ENCODE results near the gene IL17C. TPM values are rescaled to one million over a fixed set of nuclear protein-coding genes. Genes with fewer than 3 reads are reported as not detected.

Gene IL17C
- total and polyA plus RNA-seq, 9 of the 15 experiments (the other 6 are each of a cell fraction or from before 2014, with no cell fraction given), result not detected

- TF ChIP-seq NCOA6 (IDR thresholded peaks at IDR 0.05) (no peak), ETV5 (CRISPR knock-in tag; IDR thresholded peaks at IDR 0.05; ENCODE audit: low read depth) (peak; percentile 30; the same call in 1 of the 2 replicates), TEAD4 (IDR thresholded peaks at IDR 0.05; ENCODE audit: low read length) (no peak), TEAD4 (CRISPR knock-in tag; IDR thresholded peaks at IDR 0.05; ENCODE audit: borderline replicate concordance) (peak; percentile 70), RNF2 (IDR thresholded peaks at IDR 0.05) (no peak), LARP7 (IDR thresholded peaks at IDR 0.05) (no peak), MAFK (IDR thresholded peaks at IDR 0.05; ENCODE audit: low read length) (no peak), ZNF518B (CRISPR knock-in tag; IDR thresholded peaks at IDR 0.05) (no peak), HDAC2 (IDR thresholded peaks at IDR 0.05) (peak; percentile 27; the same call in 1 of the 2 replicates), STAG1 (CRISPR knock-in tag; IDR thresholded peaks at IDR 0.05; ENCODE audit: borderline replicate concordance) (peak; percentile 53), ZNF212 (CRISPR knock-in tag; IDR thresholded peaks at IDR 0.05) (no peak), CHCHD3 (CRISPR knock-in tag; IDR thresholded peaks at IDR 0.05) (no peak), CTCFL (IDR thresholded peaks at IDR 0.05; ENCODE audit: borderline replicate concordance, insufficient read depth, low read depth, low read length, poor library complexity, severe bottlenecking) (no peak), ZNF79 (CRISPR knock-in tag; IDR thresholded peaks at IDR 0.05; ENCODE audit: low read depth) (no peak), NR3C1 (CRISPR knock-in tag; IDR thresholded peaks at IDR 0.05) (0 out of 2 replicates have a peak, but pooled peaks have one; percentile 74), ZC3H4 (CRISPR knock-in tag; IDR thresholded peaks at IDR 0.05; ENCODE audit: borderline replicate concordance) (peak; percentile 88; the same call in 1 of the 2 replicates), CXXC5 (CRISPR knock-in tag; IDR thresholded peaks at IDR 0.05) (no peak), DEAF1 (CRISPR knock-in tag; IDR thresholded peaks at IDR 0.05) (no peak), SREBF2 (CRISPR knock-in tag; IDR thresholded peaks at IDR 0.05) (no peak), TCF15 (CRISPR knock-in tag; IDR thresholded peaks at IDR 0.05) (no peak), ZNF57 (CRISPR knock-in tag; IDR thresholded peaks at IDR 0.05) (no peak), BCOR (IDR thresholded peaks at IDR 0.05) (0 out of 2 replicates have a peak, but pooled peaks have one; percentile 32), MAZ (CRISPR knock-in tag; conservative IDR thresholded peaks at IDR 0.05 in 1 of 2, IDR thresholded peaks at IDR 0.05 in 1 of 2) (no peak)
Measured at GRCh38 chr16:88662222-88662842, 24.0 kb downstream of the IL17C start (continued).

Data from K562 (cell line).